Thoracic aorta (tissue), 2 donors: Measurements from ENCODE around the gene TECTA. TPM values are rescaled to one million over a fixed set of nuclear protein-coding genes. Genes with fewer than 3 reads are reported as not detected.

ENCODE experiments used
- ATAC-seq: fragments of 150-250 bp; one replicate; pipeline ENCODE4 v1.8.0; 2017; ENCODE audit warnings: low read depth; ENCODE audit not compliant: insufficient number of reproducible peaks, low FRiP score
- DNase-seq: peaks from one replicate; pipeline ENCODE4 v3.0.0-alpha.2; 2020; ENCODE audit warnings: low spot score
- H3K27ac ChIP-seq, 2 donors: fragments of 200-600 bp; sonication (generic); 1 replicate in 1 of 2; 2 replicates in 1 of 2; pipeline ENCODE4 v1.5.1; 2016; ENCODE audit warnings: mild to moderate bottlenecking in 2 of 2, moderate library complexity in 2 of 2
- H3K27me3 ChIP-seq: fragments of 200-600 bp; sonication (generic); replicated peaks from 2 replicates; pipeline ENCODE4 v1.6.0; 2016; ENCODE audit warnings: mild to moderate bottlenecking; ENCODE audit not compliant: insufficient read depth
- H3K36me3 ChIP-seq: fragments of 200-600 bp; sonication (generic); one replicate; pipeline ENCODE4 v1.5.1; 2016
- H3K4me1 ChIP-seq, 2 donors: fragments of 200-600 bp; sonication (generic); 1 replicate in 1 of 2; 2 replicates in 1 of 2; pipeline versions ENCODE4 v1.5.1 to v1.6.0; 2016; ENCODE audit warnings: low read depth in 2 of 2, mild to moderate bottlenecking in 1 of 2; ENCODE audit not compliant: control insufficient read depth in 1 of 2
- H3K4me3 ChIP-seq: fragments of 200-600 bp; sonication (generic); 2 replicates; pipeline ENCODE4 v1.5.1; 2016; ENCODE audit warnings: mild to moderate bottlenecking
- H3K9me3 ChIP-seq: fragments of 200-600 bp; sonication (generic); 2 replicates; pipeline ENCODE4 v1.5.1; 2016
- total RNA-seq, 2 donors: library from RNA; depleted of rRNA; stranded (reverse); fragments of >200 nt; gene quantifications; one replicate each; pipeline versions ENCODE4 v1.1.0 to v1.2.3, GENCODE V29; 2016
- TF ChIP-seq, protein P1 (sequence below): fragments of 200-600 bp; sonication (generic); IDR thresholded peaks from one replicate; pipeline ENCODE4 v1.5.1; 2019; ENCODE audit warnings: antibody characterized with exemption

Gene TECTA
- total RNA-seq, 2 donors from 2014 or later: 0.41 to 5.6 TPM

DNA sequence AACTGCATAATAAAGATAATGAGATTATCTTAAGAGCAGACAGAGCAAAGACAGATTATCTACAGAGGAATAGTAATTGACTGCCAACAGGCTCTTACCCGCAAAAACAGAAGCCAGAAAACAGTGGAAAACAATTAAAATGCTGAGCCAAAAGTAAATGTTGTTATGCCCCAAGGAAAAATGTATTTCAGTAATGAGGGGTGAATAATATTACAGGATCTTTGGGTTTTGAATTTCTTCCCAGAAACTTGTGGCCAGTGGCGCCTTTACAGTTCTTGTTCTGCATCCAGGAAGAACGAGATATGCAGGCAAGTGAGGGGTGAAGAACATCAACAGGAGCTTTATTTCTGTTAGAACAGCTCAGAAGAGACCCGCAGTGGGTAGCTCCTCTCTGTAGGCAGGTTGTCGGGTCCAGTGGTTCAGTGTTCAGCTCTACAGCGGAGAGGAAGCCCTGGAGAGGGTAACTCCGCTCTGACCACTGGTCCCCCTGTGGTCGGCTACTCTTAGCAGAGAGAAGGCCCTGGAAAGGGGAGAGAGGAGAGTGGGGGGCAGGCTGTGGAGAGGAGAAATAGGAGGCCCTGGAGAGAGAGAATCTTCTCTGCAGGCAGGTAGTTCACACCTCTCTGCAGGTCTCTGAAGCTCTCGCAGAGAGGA, 139.7 kb downstream of the TECTA start:
- no peaks in the 10 kb centered on the region for H3K27me3 ChIP-seq
- H3K9me3 ChIP-seq: no peaks in the 10 kb centered on the region
- TF ChIP-seq, protein P1, sequence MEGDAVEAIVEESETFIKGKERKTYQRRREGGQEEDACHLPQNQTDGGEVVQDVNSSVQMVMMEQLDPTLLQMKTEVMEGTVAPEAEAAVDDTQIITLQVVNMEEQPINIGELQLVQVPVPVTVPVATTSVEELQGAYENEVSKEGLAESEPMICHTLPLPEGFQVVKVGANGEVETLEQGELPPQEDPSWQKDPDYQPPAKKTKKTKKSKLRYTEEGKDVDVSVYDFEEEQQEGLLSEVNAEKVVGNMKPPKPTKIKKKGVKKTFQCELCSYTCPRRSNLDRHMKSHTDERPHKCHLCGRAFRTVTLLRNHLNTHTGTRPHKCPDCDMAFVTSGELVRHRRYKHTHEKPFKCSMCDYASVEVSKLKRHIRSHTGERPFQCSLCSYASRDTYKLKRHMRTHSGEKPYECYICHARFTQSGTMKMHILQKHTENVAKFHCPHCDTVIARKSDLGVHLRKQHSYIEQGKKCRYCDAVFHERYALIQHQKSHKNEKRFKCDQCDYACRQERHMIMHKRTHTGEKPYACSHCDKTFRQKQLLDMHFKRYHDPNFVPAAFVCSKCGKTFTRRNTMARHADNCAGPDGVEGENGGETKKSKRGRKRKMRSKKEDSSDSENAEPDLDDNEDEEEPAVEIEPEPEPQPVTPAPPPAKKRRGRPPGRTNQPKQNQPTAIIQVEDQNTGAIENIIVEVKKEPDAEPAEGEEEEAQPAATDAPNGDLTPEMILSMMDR: no peak
- H3K27ac ChIP-seq: no peak overlapping the region
- no peak overlapping the region for H3K4me3 ChIP-seq
- DNase-seq (no peak), ATAC-seq (no peak)
- no peaks in the 10 kb centered on the region for H3K4me1 ChIP-seq
- no peaks in the 10 kb centered on the region for H3K36me3 ChIP-seq

Other genes starting within 250 kb of the TECTA start
- gene TBCEL, start 77.1 kb upstream of the TECTA start, total RNA-seq: 10 to 100 TPM; 17.7 to 24.6 TPM
- 10 to 100 TPM; 14.9 to 28.5 TPM for gene SC5D, start 191.5 kb downstream of the TECTA start, total RNA-seq